HepG2 (cell line): ENCODE measurements around the gene TMEM143. TPM values are rescaled to one million over a fixed set of nuclear protein-coding genes. Genes with fewer than 3 reads are reported as not detected.
A peak's percentile ranks its signal among the peaks of the same experiment; 100 is the strongest.

ENCODE experiments used
- FOSL2 ChIP-seq: sonication (generic); formaldehyde crosslinking; IDR thresholded peaks from 2 replicates; pipeline ENCODE4 v1.4.0; 2020; ENCODE audit warnings: missing genetic modification reagents
- FOXP1 ChIP-seq, 2 experiments: fragments of 450-650 bp in 1 of 2; IDR thresholded peaks; 2 replicates each; pipeline ENCODE4 v1.6.1; 2017 to 2018; ENCODE audit warnings: antibody characterized with exemption in 1 of 2
- HDAC1 ChIP-seq: sonication (generic); formaldehyde crosslinking; IDR thresholded peaks from 2 replicates; pipeline ENCODE4 v1.5.1; 2020; ENCODE audit warnings: mild to moderate bottlenecking, missing genetic modification reagents
- HOXA5 ChIP-seq: sonication (generic); formaldehyde crosslinking; IDR thresholded peaks from 2 replicates; pipeline ENCODE4 v1.4.0; 2020; ENCODE audit warnings: missing genetic modification reagents
- KAT8 ChIP-seq: IDR thresholded peaks from 2 replicates; pipeline ENCODE4 v1.6.1; 2016; ENCODE audit warnings: missing genetic modification reagents, missing compliant biosample characterization
- MED8 ChIP-seq: sonication (generic); formaldehyde crosslinking; IDR thresholded peaks from 2 replicates; pipeline ENCODE4 v1.8.1; 2023; ENCODE audit warnings: mild to moderate bottlenecking, missing genetic modification reagents; ENCODE audit not compliant: insufficient replicate concordance
- MTERF4 ChIP-seq: sonication (generic); formaldehyde crosslinking; IDR thresholded peaks from 2 replicates; pipeline ENCODE4 v1.8.0; 2023; ENCODE audit warnings: mild to moderate bottlenecking, missing genetic modification reagents
- NCOR1 ChIP-seq: fragments of 200-600 bp; sonication (generic); IDR thresholded peaks from 2 replicates; pipeline ENCODE4 v1.7.0; 2017; ENCODE audit warnings: antibody characterized with exemption, low read length, borderline replicate concordance
- PHF5A ChIP-seq: IDR thresholded peaks from one replicate; pipeline ENCODE4 v1.6.1; 2018; ENCODE audit warnings: low read depth, missing genetic modification reagents; ENCODE audit not compliant: unreplicated experiment
- TBX3 ChIP-seq: fragments of 450-650 bp; IDR thresholded peaks from 2 replicates; pipeline ENCODE4 v1.6.1; 2017; ENCODE audit warnings: antibody characterized with exemption, mild to moderate bottlenecking, inconsistent platforms, borderline replicate concordance
- TEAD3 ChIP-seq: optimal IDR thresholded peaks from 2 replicates; pipeline ENCODE3; 2016; ENCODE audit warnings: borderline replicate concordance
- ZNF180 ChIP-seq: sonication (generic); formaldehyde crosslinking; IDR thresholded peaks from 2 replicates; pipeline ENCODE4 v1.4.0; 2020; ENCODE audit warnings: low read depth, missing genetic modification reagents, borderline replicate concordance
- ZNF333 ChIP-seq: sonication (generic); formaldehyde crosslinking; IDR thresholded peaks from 2 replicates; pipeline ENCODE4 v1.4.0; 2020; ENCODE audit warnings: mild to moderate bottlenecking, missing genetic modification reagents, borderline replicate concordance
- ZNF678 ChIP-seq: sonication (generic); formaldehyde crosslinking; IDR thresholded peaks from 2 replicates; pipeline ENCODE4 v1.4.0; 2020; ENCODE audit warnings: mild to moderate bottlenecking, missing genetic modification reagents
- ZNF749 ChIP-seq: sonication (generic); formaldehyde crosslinking; IDR thresholded peaks from 2 replicates; pipeline ENCODE4 v1.8.0; 2022; ENCODE audit warnings: mild to moderate bottlenecking, missing genetic modification reagents, moderate library complexity, borderline replicate concordance
- polyA plus RNA-seq, 8 experiments: library from polyadenylated mRNA; depleted of rRNA in 3 of 8; stranded (reverse) in 7 of 8; unstranded in 1 of 8; fragments of >200 nt; fragmentation: Illumina TruSeq in 4 of 8; extraction: Trizol in 4 of 8; gene quantifications; 2 replicates each; pipeline versions ENCODE4 v1.2.1 to v1.2.3, GENCODE V29; 2011 to 2016; ENCODE audit warnings: low read depth in 4 of 8, missing spikeins in 1 of 8, mixed read lengths in 1 of 8; ENCODE audit not compliant: insufficient read depth in 1 of 8
- total RNA-seq, 5 experiments: library from RNA; depleted of rRNA; stranded (reverse); fragments of >200 nt; fragmentation: Illumina TruSeq; extraction: Trizol; gene quantifications; 2 replicates each; pipeline ENCODE4 v1.2.3, GENCODE V29; 2016; ENCODE audit warnings: low read depth in 1 of 5
- TF ChIP-seq, protein P1 (sequence below): sonication (generic); formaldehyde crosslinking; IDR thresholded peaks from 2 replicates; pipeline ENCODE4 v1.5.1; 2020; ENCODE audit warnings: missing genetic modification reagents, mild to moderate bottlenecking, borderline replicate concordance
- TF ChIP-seq, protein P2 (sequence below): IDR thresholded peaks from 2 replicates; pipeline ENCODE4 v1.6.1; 2016; ENCODE audit warnings: low read depth
- TF ChIP-seq, protein P3 (sequence below): sonication (generic); formaldehyde crosslinking; IDR thresholded peaks from 2 replicates; pipeline ENCODE4 v1.8.1; 2023; ENCODE audit warnings: mild to moderate bottlenecking, missing genetic modification reagents
- TF ChIP-seq, protein P4 (sequence below): sonication (generic); formaldehyde crosslinking; conservative IDR thresholded peaks from 2 replicates; pipeline ENCODE4 v1.8.1; 2023; ENCODE audit warnings: missing genetic modification reagents
- TF ChIP-seq, protein P5 (sequence below): sonication (generic); formaldehyde crosslinking; IDR thresholded peaks from 2 replicates; pipeline ENCODE4 v1.8.0; 2022; ENCODE audit warnings: mild to moderate bottlenecking, missing genetic modification reagents
- TF ChIP-seq, protein P6 (sequence below): conservative IDR thresholded peaks from 2 replicates; pipeline ENCODE4 v1.6.1; 2018; ENCODE audit warnings: missing genetic modification reagents

Gene TMEM143
- total and polyA plus RNA-seq, 2 of the 13 experiments (the other 11 are each of a cell fraction or from before 2014, with no cell fraction given): 7.7 to 11.3 TPM

GRCh38 chr19:48400018-48400742 lies 36.4 kb upstream of the TMEM143 start (continued):
- TF ChIP-seq, protein P1, sequence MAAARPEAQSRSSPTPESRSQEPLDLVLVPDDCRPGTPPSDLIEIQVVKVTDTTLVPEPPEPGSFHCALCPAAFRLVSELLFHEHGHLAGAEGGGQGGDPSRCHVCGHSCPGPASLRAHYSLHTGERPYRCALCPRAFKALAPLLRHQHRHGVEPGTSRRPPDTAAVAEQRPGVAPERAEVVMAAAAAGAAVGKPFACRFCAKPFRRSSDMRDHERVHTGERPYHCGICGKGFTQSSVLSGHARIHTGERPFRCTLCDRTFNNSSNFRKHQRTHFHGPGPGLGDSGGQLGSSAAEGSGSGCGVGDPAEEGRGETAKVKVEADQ (CRISPR knock-in tag): no peak
- TF ChIP-seq PHF5A (no peak), NCOR1 (no peak), MED8 (CRISPR knock-in tag) (no peak), HDAC1 (CRISPR knock-in tag) (no peak), MTERF4 (CRISPR knock-in tag) (no peak), FOXP1 (IDR thresholded peaks at IDR 0.05) (no peak), FOXP1 (CRISPR knock-in tag; IDR thresholded peaks at IDR 0.05) (no peak), FOSL2 (CRISPR knock-in tag) (no peak), ZNF180 (CRISPR knock-in tag) (no peak), ZNF749 (no peak), TEAD3 (CRISPR knock-in tag) (no peak), KAT8 (CRISPR knock-in tag) (no peak; the same call in none of the 2 replicates), ZNF678 (CRISPR knock-in tag) (no peak), ZNF333 (no peak), HOXA5 (no peak), TBX3 (no peak)
- TF ChIP-seq, protein P2, sequence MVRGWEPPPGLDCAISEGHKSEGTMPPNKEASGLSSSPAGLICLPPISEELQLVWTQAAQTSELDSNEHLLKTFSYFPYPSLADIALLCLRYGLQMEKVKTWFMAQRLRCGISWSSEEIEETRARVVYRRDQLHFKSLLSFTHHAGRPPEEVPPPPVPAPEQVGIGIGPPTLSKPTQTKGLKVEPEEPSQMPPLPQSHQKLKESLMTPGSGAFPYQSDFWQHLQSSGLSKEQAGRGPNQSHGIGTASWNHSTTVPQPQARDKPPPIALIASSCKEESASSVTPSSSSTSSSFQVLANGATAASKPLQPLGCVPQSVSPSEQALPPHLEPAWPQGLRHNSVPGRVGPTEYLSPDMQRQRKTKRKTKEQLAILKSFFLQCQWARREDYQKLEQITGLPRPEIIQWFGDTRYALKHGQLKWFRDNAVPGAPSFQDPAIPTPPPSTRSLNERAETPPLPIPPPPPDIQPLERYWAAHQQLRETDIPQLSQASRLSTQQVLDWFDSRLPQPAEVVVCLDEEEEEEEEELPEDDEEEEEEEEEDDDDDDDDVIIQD (CRISPR knock-in tag): no peak
- TF ChIP-seq, protein P3, sequence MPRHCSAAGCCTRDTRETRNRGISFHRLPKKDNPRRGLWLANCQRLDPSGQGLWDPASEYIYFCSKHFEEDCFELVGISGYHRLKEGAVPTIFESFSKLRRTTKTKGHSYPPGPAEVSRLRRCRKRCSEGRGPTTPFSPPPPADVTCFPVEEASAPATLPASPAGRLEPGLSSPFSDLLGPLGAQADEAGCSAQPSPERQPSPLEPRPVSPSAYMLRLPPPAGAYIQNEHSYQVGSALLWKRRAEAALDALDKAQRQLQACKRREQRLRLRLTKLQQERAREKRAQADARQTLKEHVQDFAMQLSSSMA: no peak
- TF ChIP-seq, protein P4, sequence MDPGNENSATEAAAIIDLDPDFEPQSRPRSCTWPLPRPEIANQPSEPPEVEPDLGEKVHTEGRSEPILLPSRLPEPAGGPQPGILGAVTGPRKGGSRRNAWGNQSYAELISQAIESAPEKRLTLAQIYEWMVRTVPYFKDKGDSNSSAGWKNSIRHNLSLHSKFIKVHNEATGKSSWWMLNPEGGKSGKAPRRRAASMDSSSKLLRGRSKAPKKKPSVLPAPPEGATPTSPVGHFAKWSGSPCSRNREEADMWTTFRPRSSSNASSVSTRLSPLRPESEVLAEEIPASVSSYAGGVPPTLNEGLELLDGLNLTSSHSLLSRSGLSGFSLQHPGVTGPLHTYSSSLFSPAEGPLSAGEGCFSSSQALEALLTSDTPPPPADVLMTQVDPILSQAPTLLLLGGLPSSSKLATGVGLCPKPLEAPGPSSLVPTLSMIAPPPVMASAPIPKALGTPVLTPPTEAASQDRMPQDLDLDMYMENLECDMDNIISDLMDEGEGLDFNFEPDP (CRISPR knock-in tag): no peak
- TF ChIP-seq, protein P5, sequence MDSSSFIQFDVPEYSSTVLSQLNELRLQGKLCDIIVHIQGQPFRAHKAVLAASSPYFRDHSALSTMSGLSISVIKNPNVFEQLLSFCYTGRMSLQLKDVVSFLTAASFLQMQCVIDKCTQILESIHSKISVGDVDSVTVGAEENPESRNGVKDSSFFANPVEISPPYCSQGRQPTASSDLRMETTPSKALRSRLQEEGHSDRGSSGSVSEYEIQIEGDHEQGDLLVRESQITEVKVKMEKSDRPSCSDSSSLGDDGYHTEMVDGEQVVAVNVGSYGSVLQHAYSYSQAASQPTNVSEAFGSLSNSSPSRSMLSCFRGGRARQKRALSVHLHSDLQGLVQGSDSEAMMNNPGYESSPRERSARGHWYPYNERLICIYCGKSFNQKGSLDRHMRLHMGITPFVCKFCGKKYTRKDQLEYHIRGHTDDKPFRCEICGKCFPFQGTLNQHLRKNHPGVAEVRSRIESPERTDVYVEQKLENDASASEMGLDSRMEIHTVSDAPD: no peak
- TF ChIP-seq, protein P6, sequence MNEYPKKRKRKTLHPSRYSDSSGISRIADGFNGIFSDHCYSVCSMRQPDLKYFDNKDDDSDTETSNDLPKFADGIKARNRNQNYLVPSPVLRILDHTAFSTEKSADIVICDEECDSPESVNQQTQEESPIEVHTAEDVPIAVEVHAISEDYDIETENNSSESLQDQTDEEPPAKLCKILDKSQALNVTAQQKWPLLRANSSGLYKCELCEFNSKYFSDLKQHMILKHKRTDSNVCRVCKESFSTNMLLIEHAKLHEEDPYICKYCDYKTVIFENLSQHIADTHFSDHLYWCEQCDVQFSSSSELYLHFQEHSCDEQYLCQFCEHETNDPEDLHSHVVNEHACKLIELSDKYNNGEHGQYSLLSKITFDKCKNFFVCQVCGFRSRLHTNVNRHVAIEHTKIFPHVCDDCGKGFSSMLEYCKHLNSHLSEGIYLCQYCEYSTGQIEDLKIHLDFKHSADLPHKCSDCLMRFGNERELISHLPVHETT (CRISPR knock-in tag): 0 out of 2 replicates have a peak, but pooled peaks have one; percentile 27
